Measurements from ENCODE around the gene DUSP28.
"Not testable (repeated sequence)": the region's sequence is repeated elsewhere in the genome, so short reads cannot be mapped to it uniquely, and the experiment has no call there.

DUSP28 gene, protein sequence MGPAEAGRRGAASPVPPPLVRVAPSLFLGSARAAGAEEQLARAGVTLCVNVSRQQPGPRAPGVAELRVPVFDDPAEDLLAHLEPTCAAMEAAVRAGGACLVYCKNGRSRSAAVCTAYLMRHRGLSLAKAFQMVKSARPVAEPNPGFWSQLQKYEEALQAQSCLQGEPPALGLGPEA

DNA sequence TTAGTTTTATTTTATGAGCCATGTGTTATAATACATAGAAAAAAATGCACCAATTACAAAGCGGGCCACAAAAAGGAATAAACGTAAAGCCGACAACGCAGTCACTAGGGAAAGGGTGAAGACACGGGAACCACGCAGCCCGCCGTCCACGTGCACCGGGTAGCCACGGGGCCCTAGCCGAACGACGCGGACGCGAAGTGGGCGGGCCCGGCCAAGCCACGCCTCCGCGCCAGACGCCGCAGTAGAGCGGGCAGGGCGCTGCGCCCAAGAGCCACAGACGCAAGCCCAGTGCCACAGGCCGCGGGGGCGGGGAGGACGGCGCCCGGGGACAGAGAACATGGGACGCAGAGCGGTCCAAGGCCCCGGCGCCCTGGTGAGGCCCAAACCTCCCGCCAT is at the start of gene DUSP28:
DUSP28 (plus strand) TSS at position 274 of the 396 bp plus-strand sequence. CDS start 328 bp downstream, outside the sequence.
- DNase-seq (ENCODE audit: low read depth), result peak; percentile 87

DNA sequence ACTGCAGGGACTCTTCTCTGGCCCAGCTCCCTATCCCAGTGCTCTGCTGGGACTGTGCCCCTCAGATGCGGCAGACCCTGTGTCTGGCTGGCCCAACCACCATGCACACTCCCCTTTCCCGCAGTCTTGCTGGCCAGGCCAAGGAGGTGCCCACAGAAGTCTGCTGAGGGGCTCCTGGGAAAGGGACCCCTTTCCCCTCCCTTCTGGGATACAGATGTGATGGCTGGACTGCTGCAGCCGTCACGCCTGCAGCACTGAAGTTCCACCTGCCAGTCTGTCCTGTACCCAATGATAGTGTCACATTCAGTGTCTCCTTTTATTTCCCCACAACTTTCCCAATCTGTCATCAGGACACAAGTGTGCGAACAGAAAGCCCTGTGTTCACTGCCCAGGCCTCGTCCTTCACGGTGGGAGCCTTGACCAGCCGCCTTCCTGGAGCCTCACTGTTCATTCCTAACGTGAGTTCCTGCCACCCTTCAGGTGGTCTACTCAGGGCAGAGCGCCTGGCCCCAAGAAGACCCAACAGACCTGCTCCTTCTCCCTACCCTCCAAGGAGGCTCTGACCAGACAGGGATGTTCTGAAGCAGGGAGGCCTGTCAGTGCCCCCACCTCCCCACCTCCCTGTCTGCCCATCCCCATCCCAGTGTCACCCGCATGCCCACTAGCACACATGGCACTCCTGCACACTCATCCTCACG is 49.5 kb upstream of the DUSP28 start:
- no peak for DNase-seq (ENCODE audit: low read depth)

DNA sequence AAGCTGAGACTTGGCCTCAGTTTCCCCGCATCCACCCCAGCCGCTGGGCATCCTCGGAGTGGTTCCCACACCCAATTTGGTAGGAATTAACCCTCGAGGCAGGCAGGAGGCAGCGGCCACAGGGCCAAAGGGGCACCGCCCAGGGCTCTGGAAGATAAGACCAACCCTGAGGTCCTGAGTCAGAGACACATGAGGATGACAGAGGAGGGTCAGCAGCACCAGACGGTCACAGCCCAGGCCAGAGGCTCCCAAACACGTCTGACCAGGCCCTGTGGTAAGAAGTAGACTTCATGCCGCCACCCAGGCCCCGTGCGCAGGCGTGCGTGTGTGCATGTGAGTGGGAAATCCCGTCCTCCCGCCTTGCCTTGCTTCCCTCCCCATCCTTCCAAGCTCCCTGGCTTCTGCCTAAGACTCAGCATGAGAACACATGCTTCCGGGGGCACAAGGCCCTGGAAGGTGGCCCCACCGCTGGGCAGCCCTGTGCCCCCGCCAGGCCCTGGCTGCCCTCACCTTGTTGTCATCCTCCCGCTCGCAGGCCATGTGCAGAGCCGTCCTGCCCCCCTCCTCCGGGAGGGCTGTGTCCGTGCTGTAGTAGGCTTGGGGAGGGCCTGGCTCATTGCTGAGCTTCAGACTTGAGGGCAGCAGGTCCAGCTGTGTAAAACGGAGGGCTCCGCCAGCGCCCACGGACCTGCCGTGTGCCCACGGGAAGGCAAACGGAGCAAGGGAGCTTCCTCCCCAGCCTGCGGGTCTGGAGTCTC is 48.6 kb upstream of the DUSP28 start:
- no peak for DNase-seq (ENCODE audit: low read depth)

DNA sequence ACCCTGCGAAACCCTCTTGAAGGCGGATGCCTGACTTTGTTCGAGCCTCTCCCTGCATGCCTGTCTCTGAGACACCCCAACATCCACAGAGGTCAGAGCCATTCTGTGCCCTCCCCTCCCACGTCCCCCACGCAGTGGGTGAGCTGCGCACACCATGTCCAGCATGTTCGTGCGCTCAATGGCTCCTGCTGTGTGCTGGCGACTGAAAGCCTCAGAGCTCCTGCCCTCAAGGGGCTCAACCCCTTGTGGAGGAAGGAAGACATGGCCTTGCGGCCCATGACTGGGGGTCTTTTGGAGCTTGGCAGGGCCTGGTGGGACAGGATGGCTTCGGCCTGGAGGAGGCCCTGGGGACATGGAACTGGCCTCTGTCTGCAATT is 48.1 kb upstream of the DUSP28 start:
- no peak for DNase-seq (ENCODE audit: low read depth)

DNA sequence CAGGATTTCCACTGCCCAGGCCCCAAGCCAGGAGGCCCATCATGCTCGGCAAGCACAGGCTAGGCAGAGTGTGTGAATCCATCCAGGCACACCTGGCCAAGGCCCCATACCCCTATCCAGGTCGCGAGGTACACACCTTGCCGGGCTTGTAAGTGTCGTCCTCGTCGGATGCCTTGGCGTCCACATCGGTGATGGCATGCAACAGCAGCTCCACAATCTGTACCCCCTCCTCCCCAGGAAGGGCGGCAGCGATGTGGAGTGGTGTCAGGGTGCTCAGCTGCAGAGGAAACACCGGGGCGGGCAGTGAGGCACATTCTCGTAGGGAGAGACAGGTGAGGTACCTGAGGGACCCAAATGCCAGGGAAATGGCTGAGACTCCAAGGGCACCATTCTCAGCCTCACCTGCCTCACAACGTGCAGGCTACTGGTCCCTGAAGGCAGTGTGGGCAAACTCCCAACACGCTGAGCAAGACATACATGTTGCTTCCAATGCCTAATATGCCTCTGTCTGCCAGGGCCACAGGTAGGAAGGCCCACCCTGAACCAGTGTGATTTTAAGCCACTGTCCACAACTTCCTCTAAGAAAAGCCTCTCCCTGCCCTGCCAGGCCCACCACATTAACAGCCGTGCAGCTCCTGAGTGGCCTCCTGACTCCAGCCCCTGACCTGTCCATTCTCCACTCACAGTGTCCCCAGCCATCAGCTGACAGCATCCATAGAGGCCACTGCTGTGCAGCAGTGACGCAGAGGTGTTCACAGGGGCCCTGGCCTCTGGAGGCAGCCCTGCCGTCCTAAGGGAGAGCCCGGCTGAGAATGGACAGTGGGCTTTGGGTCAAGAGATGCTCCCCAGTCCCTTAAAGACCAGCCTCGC is 47.3 kb upstream of the DUSP28 start:
- DNase-seq (ENCODE audit: low read depth), result no peak

DNA sequence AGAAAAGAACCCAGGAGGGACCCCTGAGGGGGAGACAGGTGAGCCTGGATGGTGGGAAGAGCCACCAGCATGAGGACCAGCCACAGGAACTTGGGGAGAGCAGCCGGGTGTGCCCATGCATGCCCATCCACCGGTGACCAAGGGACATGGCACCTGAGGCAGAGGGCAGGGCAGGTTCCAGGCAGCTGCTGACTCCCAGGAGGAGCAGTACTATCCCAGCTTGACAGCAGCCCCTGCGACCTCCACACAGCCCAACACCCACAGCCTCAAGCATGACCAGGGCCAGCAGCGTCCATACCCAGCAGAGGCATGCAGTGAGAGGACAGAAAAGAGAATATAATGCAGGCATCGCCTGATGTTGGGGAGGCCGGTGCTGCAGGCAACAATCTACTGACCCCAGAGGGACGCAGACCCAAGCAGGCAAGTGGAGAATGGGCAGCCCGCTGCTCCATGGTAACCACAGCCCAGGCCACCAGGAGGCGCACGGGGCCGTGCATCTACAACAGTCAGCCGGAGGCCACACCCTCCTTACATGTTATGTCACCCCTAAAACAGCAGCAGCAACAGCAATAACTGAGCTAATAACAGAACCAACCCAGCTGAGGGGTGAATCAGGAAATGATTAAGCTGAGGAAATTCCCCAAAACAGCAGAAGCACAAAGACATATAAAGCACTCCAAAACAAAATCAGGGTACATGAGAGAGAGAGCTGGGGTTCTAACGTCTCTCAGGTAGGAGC is 46.4 kb upstream of the DUSP28 start:
- peak; percentile 70 for DNase-seq (ENCODE audit: low read depth)

DNA sequence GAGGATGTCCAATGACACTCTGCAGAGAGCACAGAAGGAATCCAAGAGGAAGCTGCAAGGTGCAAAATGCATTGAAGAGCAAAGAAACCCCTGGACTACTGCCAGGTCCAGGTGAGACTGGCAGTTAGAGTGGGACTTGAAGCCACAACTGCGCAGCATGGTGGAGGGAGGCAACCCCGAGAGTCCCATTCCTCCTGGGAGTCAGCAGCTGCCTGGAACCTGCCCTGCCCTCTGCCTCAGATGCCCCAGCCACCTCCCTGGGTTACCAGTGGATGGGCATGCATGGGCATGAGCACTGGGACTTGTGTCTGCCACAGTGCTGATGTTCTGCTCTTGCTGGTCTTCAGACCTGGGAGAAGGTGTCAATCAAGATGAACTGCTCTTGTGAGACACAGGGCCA is 45.5 kb upstream of the DUSP28 start:
- DNase-seq (ENCODE audit: low read depth), result no peak

DNA sequence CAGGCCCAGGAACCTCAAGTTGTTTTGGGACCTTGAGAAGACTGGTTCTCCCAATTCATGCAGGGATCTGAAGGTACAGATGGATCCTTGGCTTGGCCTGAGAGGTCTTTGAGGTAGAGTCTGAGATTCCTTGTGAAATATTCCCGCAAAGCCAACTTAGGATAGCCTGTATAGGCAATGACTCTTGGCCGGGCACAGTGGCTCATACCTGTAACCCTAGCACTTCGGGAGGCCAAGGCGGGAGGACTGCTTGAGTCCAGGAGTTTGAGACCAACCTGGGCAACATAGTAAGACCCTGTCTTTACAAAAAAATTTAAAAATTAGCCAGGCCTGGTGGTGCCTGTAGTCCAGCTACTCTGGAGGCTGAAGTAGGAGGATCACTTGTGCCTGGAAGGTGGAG is 42.8 kb upstream of the DUSP28 start:
- no peak for DNase-seq (ENCODE audit: low read depth)

DNA sequence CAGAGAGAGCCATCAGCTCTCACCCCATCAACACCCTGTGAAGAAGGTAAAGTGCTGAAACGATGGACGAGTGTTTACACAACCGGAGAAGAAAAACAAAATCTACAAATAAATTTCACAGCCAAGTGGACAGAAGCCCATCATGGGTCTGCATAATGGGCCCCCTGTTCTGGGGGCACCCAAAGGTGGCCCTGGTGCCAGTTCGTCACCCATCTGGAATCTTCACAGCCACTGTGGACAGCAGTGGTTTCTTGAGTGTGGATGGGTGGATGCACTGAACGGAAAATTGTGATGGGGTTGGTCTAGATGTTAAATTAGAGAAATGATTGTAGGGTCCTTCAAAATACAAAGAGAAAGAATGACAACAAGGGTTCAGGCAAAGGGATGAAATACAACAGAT is 41.2 kb upstream of the DUSP28 start:
- DNase-seq (ENCODE audit: low read depth), result no peak

DNA sequence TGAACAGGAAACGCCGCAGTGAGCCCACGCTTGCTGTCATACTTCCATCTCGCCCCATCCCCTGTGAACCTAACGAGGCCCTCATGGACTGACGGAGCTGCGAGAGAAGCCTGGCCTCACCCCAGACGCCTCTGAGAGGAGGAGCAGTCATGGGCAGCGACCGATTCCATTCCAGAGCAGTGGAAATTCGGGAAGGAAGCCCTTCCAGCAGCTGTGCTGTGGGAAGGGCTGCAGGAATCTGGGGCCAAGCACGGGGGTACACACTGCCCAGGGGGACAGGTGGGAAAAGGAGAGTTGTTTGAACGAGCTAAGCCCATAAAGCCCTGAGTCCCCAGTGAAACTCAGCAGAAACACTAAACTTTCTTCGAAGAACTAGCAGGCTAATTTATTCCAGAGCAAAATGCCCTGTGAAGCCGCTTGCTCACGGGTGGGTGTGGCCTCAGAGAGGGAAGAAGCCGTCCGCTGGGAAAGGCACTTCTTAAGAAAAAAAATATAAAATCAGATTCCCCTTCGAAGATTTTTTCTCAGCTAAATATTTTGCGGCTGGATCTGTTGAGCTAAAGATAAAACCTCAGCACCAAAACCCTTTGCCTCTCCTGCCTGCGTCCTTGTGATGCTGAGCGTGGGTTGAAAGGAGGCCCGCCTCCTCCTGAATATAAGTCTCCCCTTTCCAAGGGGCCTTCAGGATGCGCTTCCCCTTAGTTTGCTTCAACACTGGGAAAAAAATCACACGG is 40.6 kb upstream of the DUSP28 start:
- DNase-seq (ENCODE audit: low read depth), result peak; percentile 34

DNA sequence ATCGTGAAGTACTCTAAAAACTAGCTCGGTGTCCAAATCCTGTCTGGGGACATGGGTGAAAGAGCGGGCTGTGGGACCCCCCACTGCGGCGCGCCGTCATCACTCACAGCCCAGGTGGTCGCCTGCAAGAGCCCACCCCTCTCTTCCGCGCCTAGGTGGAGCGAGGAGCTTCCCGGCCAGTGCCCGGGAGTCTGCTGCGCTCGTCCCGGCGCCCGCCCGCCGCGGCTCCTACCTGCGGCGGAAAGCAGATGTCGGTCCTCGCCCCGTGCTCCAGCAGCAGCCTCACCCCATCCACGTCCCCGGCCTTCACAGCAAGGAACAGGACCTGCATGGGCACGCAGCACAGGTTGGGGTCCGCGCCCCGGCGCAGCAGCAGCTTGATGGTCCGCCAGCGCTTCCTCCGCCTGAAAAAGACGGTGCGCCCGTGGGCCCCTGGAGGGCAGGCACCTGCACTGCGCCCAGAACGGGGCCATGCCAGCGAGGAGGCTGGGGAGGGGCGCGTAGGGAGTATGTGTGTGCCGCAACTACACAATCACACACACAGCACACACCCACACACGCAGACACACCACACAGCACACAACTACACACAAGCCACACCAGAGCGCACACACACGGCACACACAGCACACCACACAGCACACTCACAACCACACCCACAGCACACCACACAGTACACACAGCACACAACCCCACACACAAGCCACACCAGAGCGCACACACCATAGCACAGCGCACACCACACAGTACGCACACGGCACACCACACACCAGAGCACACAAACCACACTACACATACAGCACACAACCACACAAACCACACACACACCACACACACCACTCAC is 39.8 kb upstream of the DUSP28 start:
- no peak for DNase-seq (ENCODE audit: low read depth)

DNA sequence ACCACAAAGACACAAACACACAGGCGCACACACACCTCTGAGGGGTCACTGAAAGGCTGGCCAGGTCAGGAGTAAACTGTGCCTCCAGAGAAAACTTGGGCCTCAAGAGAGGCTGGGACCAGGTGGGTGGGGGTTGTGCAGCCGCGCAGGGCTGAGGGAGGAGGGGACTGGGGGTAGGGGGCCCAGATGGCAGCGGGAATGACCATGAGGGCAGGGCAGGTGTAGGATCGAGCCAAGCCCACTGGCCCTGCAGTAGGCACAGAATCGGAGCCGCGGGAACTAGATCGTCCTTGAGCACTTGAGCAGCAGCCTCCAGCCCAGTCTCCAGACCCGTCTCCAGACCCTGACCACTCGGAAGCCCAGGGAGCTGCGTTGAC is 39.2 kb upstream of the DUSP28 start:
- no peak for DNase-seq (ENCODE audit: low read depth)

DNA sequence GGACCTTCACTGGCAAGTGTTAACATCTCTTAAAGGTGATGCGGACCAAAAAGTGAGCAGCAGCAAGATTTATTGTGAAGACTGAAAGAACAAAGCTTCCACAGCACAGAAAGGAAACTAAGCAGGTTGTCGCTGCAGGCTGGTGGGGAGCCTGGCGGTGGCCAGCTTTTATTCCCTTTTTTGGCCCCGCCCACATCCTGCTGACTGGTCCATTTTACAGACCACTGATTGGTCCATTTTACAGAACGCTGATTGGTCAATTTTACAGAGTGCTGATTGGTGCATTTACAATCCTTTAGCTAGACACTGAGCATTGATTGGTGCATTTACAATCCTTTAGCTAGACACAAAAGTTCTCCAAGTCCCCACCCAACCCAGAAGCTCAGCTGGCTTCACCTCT is 38.3 kb upstream of the DUSP28 start:
- DNase-seq (ENCODE audit: low read depth), result not testable (repeated sequence)

DNA sequence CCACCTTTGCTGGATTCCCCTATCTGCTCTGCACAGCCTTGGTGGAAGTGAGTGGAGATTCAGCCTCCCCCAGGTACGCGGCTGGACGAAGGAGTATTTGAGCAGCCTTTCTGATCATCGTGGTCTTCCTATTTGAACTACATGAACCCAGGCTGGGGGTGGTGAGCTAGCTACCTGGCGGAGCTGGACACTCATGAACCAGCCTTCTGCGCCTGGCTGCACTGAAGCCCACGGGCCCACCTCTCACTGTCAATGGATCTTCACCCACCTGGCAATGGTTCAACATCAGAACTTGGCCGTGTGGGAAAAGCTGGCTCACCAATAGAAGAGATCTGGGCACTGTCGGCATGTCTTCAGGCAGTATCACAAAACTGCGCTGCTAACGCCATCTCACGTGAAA is 37.8 kb upstream of the DUSP28 start:
- no peak for DNase-seq (ENCODE audit: low read depth)

DNA sequence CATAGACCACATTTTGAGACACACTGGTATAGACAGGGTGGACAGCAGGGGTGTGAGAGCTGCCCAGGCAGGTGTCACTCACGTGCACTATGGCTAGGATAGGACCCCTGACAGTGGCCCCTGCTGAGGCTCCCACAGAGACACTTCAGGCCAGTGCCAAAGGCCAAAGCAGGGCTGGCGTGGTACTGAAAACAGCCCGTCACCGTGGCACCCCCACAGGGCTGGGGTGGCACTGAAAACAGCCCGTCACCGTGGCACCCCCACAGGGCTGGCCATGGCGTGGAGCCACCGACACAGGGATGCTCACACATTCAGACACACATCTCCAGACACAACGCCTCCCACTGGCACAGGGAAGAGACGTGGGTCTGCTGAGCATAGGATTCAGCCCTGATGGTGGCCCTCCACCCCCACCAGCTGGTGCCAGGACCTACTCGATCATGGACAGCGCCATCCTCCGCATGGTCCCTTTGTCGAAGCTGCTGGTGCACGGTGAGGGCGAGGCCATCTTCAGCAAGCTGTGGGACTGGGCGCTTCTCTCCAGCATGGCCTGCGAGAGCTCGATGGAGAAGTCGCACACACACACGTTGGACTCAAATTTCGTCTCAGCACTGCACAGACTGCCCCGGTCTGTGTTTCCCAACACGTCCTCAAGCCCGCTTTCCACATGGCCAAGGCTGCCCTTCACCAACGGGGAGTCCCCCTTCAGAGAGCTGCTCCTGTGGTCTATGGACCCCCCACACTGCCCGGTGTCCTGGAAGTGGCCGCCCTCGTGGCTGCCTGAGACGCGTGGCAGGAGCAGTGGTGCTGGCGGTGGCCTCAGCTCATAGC is 36.5 kb upstream of the DUSP28 start:
- DNase-seq (ENCODE audit: low read depth), result no peak

DNA sequence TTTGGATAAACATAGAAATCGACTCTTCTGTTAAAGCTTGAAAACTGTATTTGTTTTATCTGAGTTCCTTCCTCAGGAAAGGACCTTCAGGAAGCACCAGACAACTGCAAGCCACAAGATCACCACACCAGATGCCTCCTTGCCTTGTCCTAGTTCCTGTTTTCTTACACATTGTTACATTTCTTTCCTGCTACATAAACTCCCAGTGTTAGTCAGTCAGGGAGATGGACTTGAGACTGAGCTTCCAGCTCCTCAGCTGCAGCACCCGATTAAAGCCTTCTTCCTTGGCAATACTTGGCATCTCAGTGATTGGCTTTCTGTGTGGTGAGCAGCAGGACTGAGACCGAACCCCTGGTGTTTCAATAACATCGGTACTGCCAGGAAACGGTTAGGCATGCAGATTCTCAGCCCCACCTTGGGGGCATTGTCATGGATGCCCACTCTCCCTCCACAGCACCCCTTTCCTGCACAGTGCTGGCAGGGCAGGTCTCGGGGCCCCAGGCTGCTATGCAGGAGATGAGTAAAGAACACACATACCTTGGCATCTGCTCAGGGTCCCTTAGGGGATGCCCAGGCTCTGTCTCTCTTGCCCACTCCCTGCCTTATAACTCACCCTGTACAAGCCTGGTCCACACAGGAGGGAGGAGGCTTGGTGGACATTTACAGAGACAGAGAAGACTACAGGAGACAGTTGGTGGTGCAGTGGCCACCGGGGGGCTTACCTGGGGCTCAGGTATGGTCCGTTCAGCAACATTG is 35.0 kb upstream of the DUSP28 start:
- DNase-seq (ENCODE audit: low read depth), result no peak

DNA sequence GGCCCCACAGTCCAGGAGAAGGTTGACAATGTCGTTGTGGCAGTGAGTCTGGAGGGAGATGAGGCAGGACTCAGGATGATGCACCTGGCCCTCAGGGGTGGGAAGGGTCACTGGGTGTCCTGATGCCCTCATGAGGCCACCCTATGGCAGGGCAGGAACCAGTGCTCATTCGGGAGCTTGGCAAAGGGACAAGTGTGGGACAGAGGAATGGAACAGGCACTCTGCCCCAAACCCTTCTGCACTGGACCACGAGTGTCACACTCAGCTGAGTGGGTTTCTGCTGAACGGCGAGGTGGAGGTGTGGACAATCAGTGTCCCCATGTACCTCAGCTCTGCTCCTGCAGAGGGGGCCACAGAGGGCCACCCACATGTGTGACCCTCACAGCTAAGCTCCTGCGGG is 34.4 kb upstream of the DUSP28 start:
- DNase-seq (ENCODE audit: low read depth), result no peak

DNA sequence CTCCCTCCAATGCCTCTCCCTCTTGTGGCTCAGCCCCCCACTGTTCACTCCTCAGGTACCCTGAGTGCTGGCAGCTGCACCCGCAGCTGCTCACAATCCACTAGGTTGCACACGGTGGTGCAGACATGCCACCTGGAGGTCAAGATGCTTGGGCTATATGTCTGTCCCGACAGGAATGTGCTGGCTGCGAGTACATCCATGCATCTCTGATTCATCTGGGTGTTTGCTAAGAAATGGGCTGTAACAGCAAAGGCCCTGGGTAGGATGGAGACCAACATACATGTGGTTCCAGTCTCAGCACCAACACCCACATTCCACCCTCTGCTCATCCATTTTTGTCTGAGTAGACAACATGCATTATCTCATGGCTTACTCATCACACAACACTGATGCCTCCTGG is 33.6 kb upstream of the DUSP28 start:
- DNase-seq (ENCODE audit: low read depth), result no peak
